ENCODE results near the gene THRA.

THRA gene

GRCh38 chr17:40025991-40026815 lies 36.6 kb upstream of the THRA start:
- Histone ChIP-seq H3K27me3 (replicated peaks) (no peaks in the 10 kb centered on the region), H3K4me3 (ENCODE audit: low read depth, low read length) (no peak overlapping the region), H3K27ac (no peak overlapping the region), H3K36me3 (replicated peaks) (peaks cover 32% of the 10 kb centered on the region)
- in situ Hi-C loops (cut with HindIII; ENCODE audit: low pct_ligation_motif_present, low sequenced_read_pairs) = no loop called here
- no peak for TF ChIP-seq CTCF (IDR thresholded peaks at IDR 0.05; ENCODE audit: low read depth, low read length, missing control alignments)
- peak; percentile 29 for DNase-seq

- Histone ChIP-seq H3K36me3 (replicated peaks) (peaks cover 32% of the 10 kb centered on the region), H3K27me3 (replicated peaks) (no peaks in the 10 kb centered on the region), H3K27ac (no peak overlapping the region), H3K4me3 (ENCODE audit: low read depth, low read length) (no peak overlapping the region)
- TF ChIP-seq CTCF (IDR thresholded peaks at IDR 0.05; ENCODE audit: low read depth, low read length, missing control alignments) = peak; percentile 91
- in situ Hi-C loops (cut with HindIII; ENCODE audit: low pct_ligation_motif_present, low sequenced_read_pairs) = no loop called here
- peak; percentile 62 for DNase-seq
Observed at GRCh38 chr17:40026816-40027613, 35.8 kb upstream of the THRA start.

DNA sequence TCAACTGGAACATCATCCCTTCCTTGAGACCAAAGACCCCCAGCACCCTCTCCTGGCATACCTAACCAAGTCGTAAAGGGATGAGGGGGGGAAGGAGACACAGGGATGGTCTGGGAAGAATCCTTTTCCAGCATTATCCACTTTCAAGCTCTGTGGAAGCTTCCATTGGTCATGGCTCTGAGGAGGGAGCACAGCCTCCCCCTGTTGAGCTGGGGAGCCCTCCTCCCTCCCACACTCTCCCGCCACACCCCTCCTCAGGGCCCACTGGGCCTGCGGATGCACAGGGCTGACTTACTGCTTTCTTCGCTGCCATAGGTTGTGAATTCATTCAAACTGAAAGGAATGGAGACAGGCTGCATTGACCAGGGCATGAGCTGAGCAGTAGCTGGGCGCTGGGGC lies 35.2 kb upstream of the THRA start:
- DNase-seq = no peak
- Histone ChIP-seq H3K36me3 (replicated peaks) (peaks cover 31% of the 10 kb centered on the region), H3K4me3 (ENCODE audit: low read depth, low read length) (no peak overlapping the region), H3K27me3 (replicated peaks) (no peaks in the 10 kb centered on the region), H3K27ac (no peak overlapping the region)
- in situ Hi-C loops (cut with HindIII; ENCODE audit: low pct_ligation_motif_present, low sequenced_read_pairs) = no loop called here
- TF ChIP-seq CTCF (IDR thresholded peaks at IDR 0.05; ENCODE audit: low read depth, low read length, missing control alignments) = no peak

- no peak overlapping the region for H3K27ac ChIP-seq
- in situ Hi-C loops (cut with HindIII; ENCODE audit: low pct_ligation_motif_present, low sequenced_read_pairs) = no loop called here
Observed at GRCh38 chr17:40028595-40028994, 34.2 kb upstream of the THRA start.

DNA sequence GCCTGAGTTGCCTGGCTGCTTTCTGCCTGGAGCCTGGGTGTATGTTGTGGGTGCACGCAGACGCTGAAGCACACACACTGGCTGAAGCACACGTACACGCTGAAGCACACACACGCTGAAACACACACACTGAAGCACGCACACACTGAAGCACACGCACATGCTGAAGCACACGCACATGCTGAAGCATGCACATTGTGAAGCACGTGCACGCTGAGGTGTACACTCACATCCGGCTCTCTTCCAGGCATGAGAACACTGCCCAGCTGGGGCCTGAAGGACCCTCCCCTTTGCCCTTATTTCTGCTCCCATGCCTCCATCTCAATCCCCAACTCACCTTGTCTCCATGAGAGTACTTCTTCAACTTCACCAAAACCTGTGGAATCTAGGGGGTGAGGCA lies 31.1 kb upstream of the THRA start:
- no peak for TF ChIP-seq CTCF (IDR thresholded peaks at IDR 0.05; ENCODE audit: low read depth, low read length, missing control alignments)
- Histone ChIP-seq H3K27me3 (replicated peaks) (no peaks in the 10 kb centered on the region), H3K36me3 (replicated peaks) (peaks cover 38% of the 10 kb centered on the region), H3K27ac (no peak overlapping the region), H3K4me3 (ENCODE audit: low read depth, low read length) (no peak overlapping the region)
- no peak for DNase-seq
- in situ Hi-C loops (cut with HindIII; ENCODE audit: low pct_ligation_motif_present, low sequenced_read_pairs) = no loop called here

More at GRCh38 chr17:40028595-40028994, 34.2 kb upstream of the THRA start:
- TF ChIP-seq CTCF (IDR thresholded peaks at IDR 0.05; ENCODE audit: low read depth, low read length, missing control alignments) = no peak
- no peak for DNase-seq
- Histone ChIP-seq H3K4me3 (ENCODE audit: low read depth, low read length) (no peak overlapping the region), H3K36me3 (replicated peaks) (peaks cover 36% of the 10 kb centered on the region), H3K27me3 (replicated peaks) (no peaks in the 10 kb centered on the region)
